ENCODE data around the gene LRP1-AS.

LRP1-AS gene

DNA sequence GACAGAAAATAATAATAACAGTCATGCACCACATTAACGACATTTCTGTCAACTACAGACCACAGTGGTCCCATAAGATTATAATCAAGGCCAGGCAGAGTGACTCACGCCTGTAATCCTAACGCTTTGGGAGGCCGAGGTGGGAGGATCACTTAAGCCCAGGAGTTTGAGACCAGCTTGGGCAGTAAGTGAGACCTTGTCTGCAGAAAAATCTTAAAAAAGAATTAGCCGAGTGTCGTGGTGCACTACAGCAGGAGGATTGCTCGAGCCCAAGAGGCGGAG is 49.9 kb downstream of the LRP1-AS start:
- no peak for DNase-seq (ENCODE audit: low spot score)

DNA sequence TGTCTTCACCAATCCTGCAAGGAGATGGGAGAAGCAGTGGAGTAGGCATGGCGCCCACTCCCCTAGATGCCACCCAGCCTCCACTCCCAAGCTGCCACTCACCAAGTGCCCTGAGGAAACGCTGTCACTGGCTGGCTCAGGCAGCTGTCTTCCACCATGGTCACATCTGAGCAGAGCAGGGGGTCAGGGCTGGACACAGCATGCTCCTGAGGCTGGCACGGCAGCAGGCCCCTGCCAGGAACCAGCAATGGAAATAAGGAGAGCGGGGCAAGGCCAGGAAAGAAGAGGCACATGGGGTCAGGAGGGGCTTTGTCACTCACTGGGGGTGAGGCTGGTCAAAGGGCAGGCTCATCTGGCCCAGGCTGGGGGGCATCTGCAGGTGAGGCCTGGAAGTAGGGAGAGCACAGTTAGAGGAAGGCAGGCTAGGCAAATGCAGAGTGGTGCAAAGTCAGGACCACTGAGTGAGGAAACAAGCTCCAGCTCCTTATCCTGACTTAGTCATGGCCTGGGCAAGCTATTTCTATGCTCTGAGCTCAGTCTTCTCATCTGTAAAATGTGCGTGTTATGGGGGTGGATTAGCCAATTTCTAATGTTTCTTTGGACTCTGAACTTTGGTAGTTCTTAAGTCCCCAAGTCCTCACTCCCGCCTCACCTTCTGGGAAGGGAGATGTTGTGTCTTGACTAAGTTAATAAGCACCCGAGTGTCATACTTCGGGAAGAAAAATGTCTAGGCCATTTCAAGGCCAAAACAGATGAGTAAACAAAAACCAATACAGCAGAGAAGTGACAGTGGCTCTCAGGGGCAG is 50.5 kb downstream of the LRP1-AS start:
- peak; percentile 15 for DNase-seq (ENCODE audit: low spot score)

DNA sequence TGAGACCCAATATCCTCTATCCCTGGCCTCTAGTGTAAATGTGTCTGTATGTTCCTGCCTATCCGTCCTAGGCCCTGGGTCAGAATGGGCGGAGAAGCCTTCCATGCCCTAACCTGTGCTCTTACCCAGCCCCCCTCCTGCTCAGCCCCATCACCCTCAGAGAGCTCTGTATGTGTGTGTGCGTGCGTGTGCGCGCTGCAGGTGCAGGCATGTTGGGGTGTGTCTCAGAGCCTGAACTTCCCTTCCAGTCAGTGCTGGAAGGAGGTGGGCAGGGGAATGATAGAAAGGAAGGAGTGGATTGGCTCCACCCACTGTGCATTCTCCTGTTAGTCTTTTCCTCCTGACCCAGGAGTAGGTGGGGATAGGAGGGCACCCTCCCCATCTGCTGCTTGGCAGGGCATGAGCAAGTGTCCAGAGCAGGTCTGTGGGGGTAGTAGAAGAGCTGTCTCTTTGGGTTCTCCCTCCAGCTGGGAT is 51.3 kb downstream of the LRP1-AS start:
- no peak for DNase-seq (ENCODE audit: low spot score)

DNA sequence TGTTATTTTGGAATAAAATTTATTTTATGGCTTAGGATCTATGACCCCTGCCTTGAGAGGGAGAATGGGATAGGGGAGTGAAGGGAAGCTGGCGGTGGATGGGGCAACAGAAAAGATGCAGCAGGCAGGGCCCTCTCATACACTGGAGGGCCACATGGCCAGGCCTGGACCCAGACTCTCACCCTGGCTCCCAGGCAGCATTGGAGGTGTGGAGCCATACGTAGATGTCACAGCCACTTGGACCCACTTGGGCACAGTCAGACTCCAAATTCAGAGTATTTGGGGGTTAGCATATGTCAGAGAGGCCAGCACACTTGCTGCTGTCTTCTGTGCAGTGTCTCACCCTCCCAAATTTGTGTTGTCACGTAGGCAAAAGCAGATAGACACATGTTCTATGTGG is 52.0 kb downstream of the LRP1-AS start:
- peak; percentile 13 for DNase-seq (ENCODE audit: low spot score)

All from D341Med (cell line).